Choroid plexus epithelial cell (primary cell): Measurements from ENCODE around the gene NINJ2.

Experiments
- DNase-seq: peaks from one replicate; pipeline ENCODE4 v3.0.0-alpha.2; 2010; ENCODE audit warnings: low read depth
- H3K4me3 ChIP-seq: 2 replicates; pipeline ENCODE4 v1.5.1; 2011; ENCODE audit warnings: low read depth, mild to moderate bottlenecking, control low read depth, low read length, moderate library complexity
- CTCF ChIP-seq: conservative IDR thresholded peaks from 2 replicates; pipeline ENCODE4 v1.5.1; 2011; ENCODE audit warnings: low read depth, mild to moderate bottlenecking, control low read depth, inconsistent platforms, low read length, moderate library complexity

Gene NINJ2

GRCh38 chr12:534216-534615 lies 129.0 kb downstream of the NINJ2 start:
- H3K4me3 ChIP-seq, result no peak overlapping the region
- no peak for TF ChIP-seq CTCF
- no peak for DNase-seq

- no peak for DNase-seq
- no peak for TF ChIP-seq CTCF
- no peak overlapping the region for H3K4me3 ChIP-seq
Measured at GRCh38 chr12:533718-534117, 129.5 kb downstream of the NINJ2 start.

- DNase-seq, result no peak
- no peak for TF ChIP-seq CTCF
- H3K4me3 ChIP-seq, result no peak overlapping the region
Measured at GRCh38 chr12:532908-533565, 130.2 kb downstream of the NINJ2 start.

- H3K4me3 ChIP-seq, result no peak overlapping the region
- DNase-seq, result no peak
- TF ChIP-seq CTCF, result no peak
Measured at GRCh38 chr12:531951-532585, 131.2 kb downstream of the NINJ2 start.

GRCh38 chr12:530821-531220 lies 132.4 kb downstream of the NINJ2 start:
- no peak overlapping the region for H3K4me3 ChIP-seq
- DNase-seq, result no peak
- no peak for TF ChIP-seq CTCF

- DNase-seq, result no peak
- TF ChIP-seq CTCF, result no peak
- H3K4me3 ChIP-seq, result no peak overlapping the region
Measured at GRCh38 chr12:530308-530707, 132.9 kb downstream of the NINJ2 start.

GRCh38 chr12:527729-528128 lies 135.5 kb downstream of the NINJ2 start:
- TF ChIP-seq CTCF, result no peak
- H3K4me3 ChIP-seq, result no peak overlapping the region
- no peak for DNase-seq
